Transverse colon (tissue), 4 donors: Measurements from ENCODE around the gene EHD3. TPM values are rescaled to one million over a fixed set of nuclear protein-coding genes. Genes with fewer than 3 reads are reported as not detected.
A peak's percentile ranks its signal among the peaks of the same experiment; 100 is the strongest.

ENCODE experiments used
- DNase-seq: peaks from one replicate; pipeline ENCODE4 v3.0.0-alpha.2; 2019
- H3K27ac ChIP-seq, 4 donors: fragments of 200-600 bp; sonication (generic); 2 replicates each; pipeline ENCODE4 v1.5.1; 2016 to 2018; ENCODE audit warnings: inconsistent platforms in 4 of 4
- H3K27me3 ChIP-seq: fragments of 200-600 bp; sonication (generic); 2 replicates; pipeline ENCODE4 v1.5.1; 2017; ENCODE audit warnings: inconsistent platforms
- H3K36me3 ChIP-seq, 4 donors: fragments of 200-600 bp; sonication (generic); 2 replicates each; pipeline ENCODE4 v1.5.1; 2017 to 2019; ENCODE audit warnings: inconsistent platforms in 4 of 4
- H3K4me1 ChIP-seq, 4 donors: fragments of 200-600 bp; sonication (generic); 2 replicates each; pipeline ENCODE4 v1.5.1; 2017 to 2020; ENCODE audit warnings: inconsistent platforms in 4 of 4
- H3K4me3 ChIP-seq, 4 donors: fragments of 200-600 bp; sonication (generic); 1 replicate in 1 of 4; 2 replicates in 3 of 4; pipeline versions ENCODE4 v1.5.1 to v1.6.1; 2017 to 2019; ENCODE audit warnings: inconsistent platforms in 4 of 4
- H3K9me3 ChIP-seq, 2 donors: fragments of 200-600 bp; sonication (generic); 2 replicates each; pipeline ENCODE4 v1.5.1; 2017 to 2019; ENCODE audit warnings: inconsistent platforms in 2 of 2
- EP300 ChIP-seq: sonication (generic); formaldehyde crosslinking; IDR thresholded peaks from one replicate; pipeline ENCODE4 v1.6.1; 2017; ENCODE audit warnings: antibody characterized with exemption, low read depth
- POLR2A ChIP-seq: fragments of 450-650 bp; IDR thresholded peaks from one replicate; pipeline ENCODE4 v1.6.1; 2016; ENCODE audit warnings: antibody characterized with exemption, mild to moderate bottlenecking, moderate library complexity
- POLR2AphosphoS5 ChIP-seq, 3 donors: sonication (generic); formaldehyde crosslinking; IDR thresholded peaks; one replicate each; pipeline ENCODE4 v1.6.1; 2016; ENCODE audit warnings: antibody characterized with exemption in 3 of 3
- WGBS, 2 donors: methylation state at CpG; one replicate each; pipeline ENCODE4 v1.1.5; 2018; ENCODE audit warnings: low coverage in 1 of 2; 5-methylcytosine and 5-hydroxymethylcytosine counted together
- in situ Hi-C, 4 donors: fragments of 200-750 bp; cut with MboI; loops; one replicate each; pipeline versions ENCODE4 v1.15.0 to v1.15.1; 2017; ENCODE audit warnings: low sequenced_read_pairs in 3 of 4, low pct_ligation_motif_present in 1 of 4, low pct_unique_long_range_greater_than_20kb in 1 of 4
- intact Hi-C: fragments of 100-400 bp; cut with DNase I; formaldehyde crosslinking; loops from one replicate; pipeline ENCODE4 v1.15.1; 2023; ENCODE audit warnings: low total_unique reads
- total RNA-seq, 4 donors: library from RNA; depleted of rRNA; stranded (reverse); fragments of >200 nt; gene quantifications; one replicate each; pipeline ENCODE4 v1.1.0, GENCODE V29; 2016
- TF ChIP-seq, protein P1 (sequence below), 5 experiments: fragments of 200-600 bp in 3 of 5; fragments of 450-650 bp in 2 of 5; sonication (generic) in 3 of 5; IDR thresholded peaks; 1 replicate in 2 of 5; 2 replicates in 3 of 5; pipeline ENCODE4 v1.5.1; 2016 to 2017; ENCODE audit warnings: antibody characterized with exemption in 5 of 5, inconsistent platforms in 3 of 5, mild to moderate bottlenecking in 2 of 5, moderate library complexity in 1 of 5

Gene EHD3
- total RNA-seq, 4 donors from 2014 or later = 1.2 to 10.1 (median 3.6) TPM

GRCh38 chr2:31236433-31237205, 2.7 kb downstream of the EHD3 start:
- Histone ChIP-seq H3K9me3 (no peaks in the 10 kb centered on the region), H3K4me3 (no peak overlapping the region), H3K36me3 (no peaks in the 10 kb centered on the region), H3K27ac (no peak overlapping the region), H3K4me1 (peaks cover 0 to 27% (median 8%) of the 10 kb centered on the region in 4 donors), H3K27me3 (no peaks in the 10 kb centered on the region)
- 65 to 100% methylated on average over 1 to 7 of the region's 7 CpGs for WGBS, 2 donors
- no peak for TF ChIP-seq POLR2AphosphoS5 (IDR thresholded peaks at IDR 0.05)
- no peak for TF ChIP-seq EP300
- TF ChIP-seq POLR2A = no peak
- TF ChIP-seq, protein P1, sequence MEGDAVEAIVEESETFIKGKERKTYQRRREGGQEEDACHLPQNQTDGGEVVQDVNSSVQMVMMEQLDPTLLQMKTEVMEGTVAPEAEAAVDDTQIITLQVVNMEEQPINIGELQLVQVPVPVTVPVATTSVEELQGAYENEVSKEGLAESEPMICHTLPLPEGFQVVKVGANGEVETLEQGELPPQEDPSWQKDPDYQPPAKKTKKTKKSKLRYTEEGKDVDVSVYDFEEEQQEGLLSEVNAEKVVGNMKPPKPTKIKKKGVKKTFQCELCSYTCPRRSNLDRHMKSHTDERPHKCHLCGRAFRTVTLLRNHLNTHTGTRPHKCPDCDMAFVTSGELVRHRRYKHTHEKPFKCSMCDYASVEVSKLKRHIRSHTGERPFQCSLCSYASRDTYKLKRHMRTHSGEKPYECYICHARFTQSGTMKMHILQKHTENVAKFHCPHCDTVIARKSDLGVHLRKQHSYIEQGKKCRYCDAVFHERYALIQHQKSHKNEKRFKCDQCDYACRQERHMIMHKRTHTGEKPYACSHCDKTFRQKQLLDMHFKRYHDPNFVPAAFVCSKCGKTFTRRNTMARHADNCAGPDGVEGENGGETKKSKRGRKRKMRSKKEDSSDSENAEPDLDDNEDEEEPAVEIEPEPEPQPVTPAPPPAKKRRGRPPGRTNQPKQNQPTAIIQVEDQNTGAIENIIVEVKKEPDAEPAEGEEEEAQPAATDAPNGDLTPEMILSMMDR (IDR thresholded peaks at IDR 0.05) = no peak
- in situ Hi-C loops (loop anchor here in 1 of 4 donors (10.0 kb wide), 1 partner anchor 98 kb away; no protein-coding TSS in a partner anchor), intact Hi-C loops (loop anchor here (10.0 kb wide), 1 partner anchor 98 kb away; no protein-coding TSS in a partner anchor)
- DNase-seq = no peak

DNA sequence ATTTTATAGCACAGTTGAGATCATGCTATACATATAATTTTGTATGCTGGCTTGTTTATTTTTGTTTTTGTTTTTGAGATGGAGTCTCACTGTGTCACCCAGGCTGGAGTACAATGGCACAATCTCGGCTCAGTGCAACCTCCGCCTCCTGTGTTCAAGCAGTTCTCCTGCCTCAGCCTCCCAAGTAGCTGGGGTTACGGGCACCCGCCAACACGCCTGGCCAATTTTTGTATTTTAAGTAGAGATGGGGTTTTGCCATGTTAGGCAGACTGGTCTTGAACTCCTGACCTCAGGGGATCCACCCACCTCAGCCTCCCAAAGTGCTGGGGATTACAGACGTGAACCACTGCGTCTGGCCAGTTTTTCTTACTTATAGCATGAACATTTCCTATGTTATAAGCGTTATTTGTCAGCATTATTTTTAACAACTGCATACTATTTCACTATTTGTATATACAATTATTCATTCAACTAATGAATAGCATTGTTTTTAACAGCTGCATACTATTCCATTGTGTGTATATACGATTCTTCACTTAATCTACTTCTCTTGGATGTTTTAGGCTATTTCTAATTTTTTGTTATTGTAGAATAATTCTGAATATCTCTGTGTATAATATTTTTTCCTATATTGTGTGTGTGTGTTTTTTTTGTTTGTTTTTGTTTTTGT, 3.5 kb downstream of the EHD3 start:
- no peaks in the 10 kb centered on the region for H3K27me3 ChIP-seq
- TF ChIP-seq, protein P1 (IDR thresholded peaks at IDR 0.05) = no peak
- TF ChIP-seq POLR2A (no peak), EP300 (no peak), POLR2AphosphoS5 (IDR thresholded peaks at IDR 0.05) (no peak)
- H3K9me3 ChIP-seq = no peaks in the 10 kb centered on the region
- no peak for DNase-seq
- H3K36me3 ChIP-seq = no peaks in the 10 kb centered on the region
- in situ Hi-C loops (loop anchor here in 1 of 4 donors (10.0 kb wide), 1 partner anchor 97 kb away; no protein-coding TSS in a partner anchor), intact Hi-C loops (loop anchor here (10.0 kb wide), 1 partner anchor 97 kb away; no protein-coding TSS in a partner anchor)
- WGBS, 2 donors = 92 to 93% methylated on average over 9 of the region's 9 CpGs
- no peak overlapping the region for H3K27ac ChIP-seq
- H3K4me3 ChIP-seq = no peak overlapping the region
- peaks cover 0 to 27% (median 8%) of the 10 kb centered on the region in 4 donors for H3K4me1 ChIP-seq

GRCh38 chr2:31238126-31238905, 4.4 kb downstream of the EHD3 start:
- intact Hi-C loops (loop anchor here (10.0 kb wide), 1 partner anchor 96 kb away; no protein-coding TSS in a partner anchor), in situ Hi-C loops (loop anchor here in 1 of 4 donors (10.0 kb wide), 1 partner anchor 96 kb away; no protein-coding TSS in a partner anchor)
- Histone ChIP-seq H3K4me1 (peaks cover 0 to 24% (median 8%) of the 10 kb centered on the region in 4 donors), H3K4me3 (no peak overlapping the region), H3K27me3 (no peaks in the 10 kb centered on the region), H3K27ac (no peak overlapping the region), H3K9me3 (no peaks in the 10 kb centered on the region), H3K36me3 (no peaks in the 10 kb centered on the region)
- DNase-seq = no peak
- no peak for TF ChIP-seq POLR2AphosphoS5 (IDR thresholded peaks at IDR 0.05)
- 66 to 79% methylated on average over 6 to 10 of the region's 10 CpGs for WGBS, 2 donors

DNA sequence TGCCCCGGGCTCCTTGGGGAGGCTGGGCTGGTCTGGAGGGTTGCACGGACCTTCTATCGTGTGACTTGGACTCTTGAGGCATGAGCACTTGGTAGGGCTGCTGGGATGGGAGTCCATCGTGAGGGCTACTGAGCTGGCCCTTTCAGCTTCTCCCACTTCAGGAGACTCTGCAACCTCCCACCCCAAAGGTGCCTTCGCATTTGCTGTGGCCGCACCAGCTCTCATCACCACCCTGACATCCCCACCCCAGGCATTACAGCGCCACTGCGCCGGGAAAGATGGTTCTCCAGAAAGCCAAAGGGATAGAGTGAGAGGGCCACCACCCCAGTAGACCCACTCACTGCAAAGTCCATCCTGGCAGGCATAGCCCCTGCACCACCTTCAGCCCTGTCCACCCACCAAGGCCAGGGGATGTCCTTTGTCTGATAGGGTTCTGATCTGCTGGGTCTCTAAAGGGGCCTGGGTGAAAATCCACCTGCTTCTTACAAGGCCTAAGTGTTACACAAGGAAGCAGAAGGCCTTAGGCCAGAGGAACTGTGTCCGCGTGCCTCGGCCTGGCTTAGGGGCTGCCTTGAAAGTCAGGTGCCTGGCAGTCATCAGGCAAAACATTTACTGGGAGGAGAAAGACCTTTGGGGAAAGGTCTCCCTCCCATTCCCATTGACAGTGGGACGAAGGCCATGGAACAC, 5.1 kb downstream of the EHD3 start:
- in situ Hi-C loops = loop anchor here in 1 of 4 donors (10.0 kb wide), 1 partner anchor 96 kb away; no protein-coding TSS in a partner anchor
- Histone ChIP-seq H3K27me3 (no peaks in the 10 kb centered on the region), H3K27ac (peak overlapping the region in 2 of 4 donors; percentile 9 to 61), H3K36me3 (no peaks in the 10 kb centered on the region), H3K9me3 (no peaks in the 10 kb centered on the region), H3K4me3 (no peak overlapping the region), H3K4me1 (peaks cover 0 to 19% (median 8%) of the 10 kb centered on the region in 4 donors)
- no peak for DNase-seq
- intact Hi-C loops = loop anchor here (10.0 kb wide), 1 partner anchor 96 kb away; no protein-coding TSS in a partner anchor
- TF ChIP-seq POLR2AphosphoS5 (IDR thresholded peaks at IDR 0.05) (no peak), POLR2A (no peak), EP300 (no peak)
- TF ChIP-seq, protein P1 (IDR thresholded peaks at IDR 0.05) = no peak
- 67 to 84% methylated on average over 1 to 12 of the region's 13 CpGs for WGBS, 2 donors
